GM18861 (cell line): ENCODE measurements around the gene LMF1.

Experiments used
- ATAC-seq: cut with Tn5 transposase; IDR thresholded peaks from one replicate; pipeline ENCODE4 v1.9.1; 2021; ENCODE audit not compliant: unreplicated experiment

LMF1 gene

DNA sequence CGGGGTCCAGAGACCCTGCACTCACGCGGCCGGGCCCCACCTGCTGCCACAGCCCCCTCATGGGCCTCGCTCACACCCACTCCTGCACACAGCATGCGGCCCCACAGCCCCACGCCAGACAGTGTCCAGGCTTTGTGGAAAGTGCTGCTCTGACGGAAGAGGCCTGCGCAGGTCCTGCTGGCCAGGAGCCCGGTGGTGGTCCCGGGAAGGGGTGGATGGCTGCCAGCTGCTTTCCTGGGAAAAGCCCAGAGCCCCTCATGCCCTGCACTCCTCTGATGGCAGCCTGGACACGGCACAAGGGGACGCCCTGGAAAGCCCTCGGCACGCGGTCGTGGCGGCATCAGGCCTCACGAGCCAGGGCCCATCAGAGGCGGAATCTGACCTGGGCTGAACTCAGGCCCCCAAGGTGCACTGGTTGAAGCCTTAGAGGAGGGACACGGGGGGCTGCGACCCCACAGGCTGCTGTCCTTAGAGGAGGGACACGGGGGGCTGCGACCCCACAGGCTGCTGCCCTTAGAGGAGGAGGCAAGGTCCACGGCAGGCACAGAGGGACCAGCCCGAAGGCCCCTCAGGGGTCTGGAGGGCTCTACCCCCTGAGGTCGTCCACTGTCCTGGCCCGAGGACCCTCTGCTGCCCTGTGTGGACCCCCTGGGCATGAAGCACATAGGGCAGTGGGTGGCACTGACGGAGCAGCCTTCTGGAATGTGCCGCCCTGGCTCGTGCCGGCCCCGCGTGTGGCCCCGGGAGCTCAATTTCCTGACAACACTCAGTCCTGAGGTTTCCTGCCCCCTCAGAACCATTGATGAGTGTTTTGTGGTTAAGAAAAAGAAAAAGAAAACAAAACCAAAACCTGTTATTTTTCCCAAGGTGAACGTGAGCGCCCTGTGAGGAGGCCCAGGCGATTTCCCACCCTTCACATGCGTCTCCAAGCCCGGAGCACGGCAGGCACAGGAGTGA is 32.9 kb upstream of the LMF1 start:
- ATAC-seq = no peak

DNA sequence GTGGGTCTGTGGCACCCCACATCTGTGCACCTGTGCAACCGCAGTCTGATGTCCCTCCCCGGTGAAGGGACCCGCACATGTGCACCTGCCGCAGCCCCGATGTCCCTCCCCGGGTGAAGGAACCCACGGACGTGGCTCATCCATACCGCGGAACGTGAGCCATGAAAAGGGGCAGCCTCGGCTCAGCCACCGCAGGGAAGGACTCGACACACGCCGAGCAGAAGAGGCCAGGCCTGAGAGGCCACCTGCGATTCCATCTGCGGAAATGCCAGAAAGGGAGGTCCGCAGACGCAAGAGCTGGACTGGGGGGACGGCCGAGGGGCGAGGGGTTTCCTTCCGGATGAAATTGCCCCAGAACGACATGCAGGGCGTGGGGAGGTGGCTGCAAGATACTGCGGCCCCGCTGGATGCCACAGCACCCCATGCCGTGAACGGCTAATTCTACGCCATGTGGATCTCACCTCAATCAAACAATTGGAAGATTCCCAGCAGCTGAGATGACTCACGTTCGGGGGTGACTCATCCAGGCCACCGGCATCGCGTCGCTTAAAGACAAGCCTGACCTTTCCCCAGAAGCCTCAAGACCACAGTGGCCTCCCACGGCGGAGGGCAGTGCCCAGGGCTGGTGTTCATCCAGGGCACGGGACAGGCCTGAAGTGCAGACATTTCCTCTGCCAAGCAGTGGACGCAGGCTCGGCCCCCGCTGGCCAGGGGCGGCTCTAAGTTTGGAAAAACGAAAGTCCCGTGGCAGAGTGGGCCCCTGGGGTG is 31.8 kb upstream of the LMF1 start:
- ATAC-seq = no peak

DNA sequence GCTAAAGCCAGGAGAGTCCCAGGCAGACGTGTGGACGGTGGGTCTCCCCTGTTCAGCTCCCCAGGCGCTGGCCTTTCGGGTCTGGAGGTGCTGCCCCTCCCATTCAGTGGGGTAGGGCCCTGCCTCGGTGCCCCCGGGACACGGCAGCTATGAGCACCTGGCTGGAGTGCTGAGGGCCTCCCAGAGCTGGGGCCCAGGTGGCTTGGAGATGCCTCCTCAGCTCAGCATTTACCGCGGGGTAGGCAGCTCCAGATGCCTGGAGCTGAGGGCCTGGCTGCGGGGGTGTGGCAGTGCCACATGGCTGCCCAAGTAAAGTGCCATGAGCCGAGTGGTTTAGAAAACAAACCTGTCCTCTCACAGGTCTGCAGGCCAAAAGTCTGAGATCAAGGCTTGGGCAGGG is 30.3 kb upstream of the LMF1 start:
- no peak for ATAC-seq

DNA sequence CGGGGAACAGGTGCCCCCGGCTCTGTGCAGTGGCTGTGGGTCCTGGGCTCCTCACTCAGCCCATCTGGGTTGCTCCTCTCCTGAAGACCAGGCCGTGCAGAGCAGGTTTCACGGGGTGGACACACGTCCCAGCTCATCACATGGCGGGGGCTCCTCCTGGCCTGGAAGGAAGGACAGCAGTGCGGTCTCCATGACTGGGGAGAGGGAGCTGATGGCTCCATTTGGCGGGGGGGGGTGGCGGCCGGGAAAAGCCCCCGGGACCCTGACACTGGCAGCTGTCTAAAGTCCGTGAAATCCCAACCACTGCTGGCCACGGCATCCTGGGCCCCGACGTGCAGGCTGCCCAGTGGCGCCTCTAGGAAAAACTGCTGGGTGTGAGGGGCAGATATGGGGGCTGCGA is 29.8 kb upstream of the LMF1 start:
- ATAC-seq = no peak

DNA sequence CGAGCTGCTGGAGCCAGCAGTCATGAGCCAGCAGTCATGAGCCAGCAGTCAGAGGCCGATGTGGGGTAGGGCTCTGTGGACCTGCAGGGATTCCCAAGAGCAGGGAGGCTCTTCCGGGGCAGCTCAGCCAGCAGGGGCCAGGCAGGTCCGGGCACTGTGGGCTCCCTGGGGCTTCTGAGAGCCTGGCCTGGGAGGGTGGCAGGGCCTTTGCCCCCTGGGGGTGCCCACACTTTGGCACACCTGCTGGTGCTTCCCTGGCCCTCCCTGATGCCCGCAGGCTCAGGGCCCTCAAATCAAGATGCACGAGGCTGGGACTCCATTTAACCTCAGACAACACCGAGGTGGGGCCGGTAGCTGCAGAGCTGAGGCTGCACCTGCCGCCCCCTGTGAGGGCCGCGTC is 28.9 kb upstream of the LMF1 start:
- ATAC-seq = no peak

DNA sequence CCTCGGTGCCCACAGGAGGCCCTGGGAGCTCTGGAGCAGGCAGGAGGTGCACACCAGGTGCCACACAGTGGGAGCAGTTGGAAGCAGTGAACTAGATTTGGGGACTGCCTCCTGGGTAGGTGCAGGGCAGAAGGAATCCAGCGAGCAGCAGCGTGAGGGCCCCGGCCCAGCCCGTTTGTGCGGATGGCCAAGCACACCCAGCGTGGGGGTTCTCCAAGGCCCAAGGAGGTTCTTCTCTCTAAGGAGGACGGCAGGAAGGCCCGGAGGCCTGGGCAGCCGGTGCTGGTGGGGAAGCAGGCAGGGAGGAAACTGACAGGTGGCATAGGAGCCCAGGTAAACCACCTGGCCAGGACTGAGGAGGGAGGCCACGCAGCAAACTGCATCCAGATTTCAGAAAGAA is 27.8 kb upstream of the LMF1 start:
- ATAC-seq = no peak

DNA sequence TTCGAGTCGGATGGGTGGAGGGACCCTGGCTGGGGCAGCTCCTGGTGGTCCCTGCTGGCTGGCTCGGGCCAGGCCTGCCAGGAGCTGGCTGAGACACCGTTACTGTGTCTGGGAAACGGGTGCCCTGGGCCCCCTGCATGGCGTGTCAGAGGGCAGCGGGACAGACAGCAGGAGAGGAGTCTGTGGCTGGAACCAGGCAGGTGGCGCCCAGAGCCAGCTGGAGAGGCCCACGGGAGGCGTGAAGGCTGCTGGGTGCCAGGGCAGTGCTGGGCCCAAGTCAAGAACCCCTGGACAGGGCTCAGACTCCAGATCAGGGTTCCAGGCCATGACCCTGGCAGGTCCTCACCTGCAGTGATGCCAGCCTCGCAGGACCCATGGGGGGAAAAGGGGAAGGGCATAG is 27.4 kb upstream of the LMF1 start:
- ATAC-seq = no peak

DNA sequence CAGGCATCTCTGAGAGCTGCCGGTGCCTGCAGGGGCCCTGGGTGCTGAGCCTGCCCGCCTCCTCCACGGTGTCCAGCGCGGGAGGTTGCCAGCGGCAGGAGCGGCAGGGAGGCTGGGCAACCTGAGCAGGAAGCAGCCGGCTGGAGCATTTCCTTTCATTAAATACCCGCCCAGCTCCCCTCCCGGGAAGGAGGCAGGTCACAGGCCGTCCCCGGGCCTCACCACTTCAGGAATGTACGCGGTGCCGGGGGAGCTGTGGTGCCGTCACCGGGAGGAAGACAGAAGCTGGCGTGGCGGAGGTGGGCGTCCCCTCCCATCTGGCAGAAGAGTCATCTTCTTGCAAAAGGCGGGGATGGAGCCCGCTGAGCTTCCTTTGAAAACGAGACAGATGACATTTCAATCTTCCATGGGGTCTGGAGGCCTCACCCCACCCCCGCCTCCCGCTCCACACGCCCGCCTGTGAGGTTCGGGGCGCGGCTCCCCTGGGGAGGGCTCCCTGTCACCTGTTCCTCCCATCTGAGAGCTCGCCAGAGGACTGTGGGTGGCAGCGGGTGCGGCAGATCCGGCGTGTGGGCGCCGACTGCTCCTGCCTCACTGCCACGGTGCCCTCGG is 26.8 kb upstream of the LMF1 start:
- no peak for ATAC-seq

DNA sequence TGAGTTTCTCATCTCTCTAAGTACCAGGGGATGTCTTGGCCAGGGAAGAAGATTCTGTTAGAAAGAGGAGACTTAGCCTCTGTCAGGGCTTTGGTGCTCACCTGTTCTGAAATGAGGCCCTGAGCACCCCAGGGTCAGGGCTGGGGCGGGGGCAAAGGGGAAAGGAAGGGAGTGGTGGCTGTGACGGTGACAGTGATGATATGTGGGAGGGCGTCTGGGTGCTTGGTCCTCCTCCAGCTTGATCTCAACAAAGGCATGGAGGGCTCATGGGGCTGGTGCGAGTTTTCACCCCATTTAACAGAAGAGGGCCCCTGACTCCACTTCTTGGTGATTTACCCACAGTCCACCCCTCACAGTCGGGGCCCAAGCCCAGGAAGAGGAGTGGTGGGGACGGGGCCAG is 25.9 kb upstream of the LMF1 start:
- ATAC-seq = no peak

DNA sequence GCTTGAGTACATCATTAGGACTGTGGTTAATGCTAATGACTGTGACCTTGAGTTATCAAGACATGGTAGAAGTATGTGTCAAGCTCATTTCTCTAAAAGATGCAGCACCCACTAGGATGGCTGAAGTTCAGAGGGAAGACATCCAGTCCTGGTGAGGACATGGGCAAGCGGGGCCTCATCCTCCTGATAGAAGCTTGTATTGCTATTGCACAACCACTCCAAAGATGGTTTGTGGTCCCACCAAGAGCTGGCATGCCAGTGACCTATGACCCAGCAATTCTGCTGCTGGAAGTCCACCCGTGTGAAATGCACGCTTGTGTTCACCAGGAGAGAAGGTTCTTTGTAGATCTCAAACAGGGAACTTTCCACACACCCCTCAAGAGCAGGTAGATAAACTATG is 25.0 kb upstream of the LMF1 start:
- no peak for ATAC-seq

DNA sequence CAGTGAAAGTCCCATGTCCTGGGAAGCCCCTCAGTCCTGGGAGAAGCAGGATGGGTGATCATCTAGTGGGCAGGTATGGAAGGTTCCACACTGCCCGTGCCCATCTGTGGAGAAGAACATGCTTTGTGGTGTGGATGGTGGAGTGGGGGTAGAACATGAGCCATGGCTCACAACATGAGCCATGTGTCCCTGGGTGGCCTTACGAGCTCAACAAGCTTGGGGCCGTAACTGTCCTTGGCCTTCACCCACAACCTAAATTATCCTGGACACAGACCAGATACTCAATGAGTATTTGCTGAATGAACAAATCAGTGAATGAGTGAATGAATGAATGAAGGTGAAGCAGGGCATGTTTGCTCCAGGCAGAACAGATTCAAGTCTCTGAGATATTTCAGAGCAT is 24.3 kb upstream of the LMF1 start:
- ATAC-seq = no peak

DNA sequence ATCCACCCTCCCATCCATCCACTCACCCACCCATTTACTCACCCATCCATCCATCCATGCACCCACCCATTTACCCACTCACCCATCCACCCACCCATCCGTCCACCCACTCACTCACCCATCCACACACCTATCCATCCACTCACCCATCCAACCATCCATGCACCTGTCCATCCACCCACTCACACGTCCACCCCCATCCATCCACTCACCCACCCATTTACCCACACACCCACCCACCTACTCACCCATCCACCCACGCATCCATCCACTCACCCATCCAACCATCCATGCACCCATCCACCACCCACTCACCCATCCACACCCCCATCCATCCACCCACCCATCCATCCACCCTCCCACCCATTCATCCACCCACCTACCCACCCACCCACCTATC is 22.9 kb upstream of the LMF1 start:
- no peak for ATAC-seq

DNA sequence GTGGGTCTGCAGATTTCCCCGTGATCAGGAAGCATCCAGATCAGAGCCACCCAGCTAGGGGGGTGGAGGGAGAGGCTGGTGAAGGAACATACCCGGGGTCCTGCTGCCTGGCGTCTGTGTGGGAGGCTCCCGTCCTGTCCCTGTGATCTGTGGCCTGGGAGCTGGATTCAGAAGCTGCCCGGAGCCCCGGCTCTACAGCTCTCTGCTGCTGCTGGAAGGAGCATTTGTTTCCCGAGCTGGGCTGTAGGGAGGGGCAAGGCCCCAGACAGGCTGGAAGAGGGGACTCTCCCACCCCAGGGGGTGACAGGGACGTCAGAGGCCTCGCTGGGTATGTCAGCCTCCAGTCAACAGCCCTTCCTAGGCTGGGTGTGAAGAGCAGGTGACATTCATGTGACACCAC is 21.0 kb upstream of the LMF1 start:
- ATAC-seq = no peak

DNA sequence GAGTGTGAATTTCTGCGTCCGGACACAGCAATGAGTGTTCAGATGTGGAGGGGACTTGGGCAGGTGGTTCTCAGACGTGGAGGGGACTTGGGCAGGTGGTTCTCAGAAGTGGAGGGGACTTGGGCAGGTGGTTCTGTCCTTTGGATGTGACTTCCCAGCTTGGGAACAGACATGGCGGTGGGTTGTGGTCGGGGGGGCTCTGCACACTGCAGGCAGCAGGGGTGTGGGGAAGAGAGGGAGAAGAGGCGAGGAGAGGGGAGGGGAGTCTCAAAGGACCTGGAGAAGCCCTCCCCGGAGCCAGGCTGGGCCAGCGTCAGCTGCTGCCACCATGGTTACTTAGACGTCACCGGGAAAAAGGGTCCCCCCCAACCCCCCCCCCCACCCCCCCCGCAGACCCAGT is 20.6 kb upstream of the LMF1 start:
- ATAC-seq = no peak

DNA sequence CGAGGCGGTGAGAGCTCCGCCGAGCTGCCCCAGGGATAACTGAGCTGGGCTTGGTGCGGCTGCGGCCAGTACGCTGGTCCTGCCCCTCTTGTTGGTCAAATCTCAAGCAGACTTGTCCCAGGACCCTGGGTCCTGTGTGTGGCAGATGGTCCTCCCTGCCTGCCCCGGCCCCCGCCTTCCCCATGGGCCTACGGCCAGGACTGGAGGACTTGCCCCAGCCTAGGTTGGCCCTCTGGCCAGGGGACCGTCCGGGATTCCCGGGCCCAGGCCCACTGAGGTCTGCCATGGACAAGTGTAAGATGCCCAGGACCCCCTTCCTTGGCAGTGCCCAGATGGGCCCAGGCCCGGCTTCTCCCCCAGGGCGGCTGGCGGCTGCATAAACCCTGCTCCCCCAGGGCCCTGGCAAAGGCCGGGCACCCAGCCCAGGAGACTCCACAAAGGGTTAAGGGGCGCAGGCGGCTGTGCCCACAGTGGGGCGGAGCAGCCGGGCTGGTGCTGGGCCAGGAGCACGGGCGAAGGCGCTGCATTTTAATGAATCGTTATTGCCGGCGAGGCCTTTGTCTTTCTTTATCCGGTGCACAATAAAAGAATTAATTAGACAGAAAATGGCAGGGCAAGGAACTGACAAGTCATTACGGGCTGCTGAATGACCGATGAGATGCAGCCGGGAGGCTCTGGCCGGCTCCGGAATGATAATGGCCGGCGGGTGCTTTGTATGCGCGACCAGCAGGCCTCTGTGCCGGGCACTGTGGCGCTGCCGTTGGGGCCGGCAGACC is 19.9 kb upstream of the LMF1 start:
- ATAC-seq = no peak

DNA sequence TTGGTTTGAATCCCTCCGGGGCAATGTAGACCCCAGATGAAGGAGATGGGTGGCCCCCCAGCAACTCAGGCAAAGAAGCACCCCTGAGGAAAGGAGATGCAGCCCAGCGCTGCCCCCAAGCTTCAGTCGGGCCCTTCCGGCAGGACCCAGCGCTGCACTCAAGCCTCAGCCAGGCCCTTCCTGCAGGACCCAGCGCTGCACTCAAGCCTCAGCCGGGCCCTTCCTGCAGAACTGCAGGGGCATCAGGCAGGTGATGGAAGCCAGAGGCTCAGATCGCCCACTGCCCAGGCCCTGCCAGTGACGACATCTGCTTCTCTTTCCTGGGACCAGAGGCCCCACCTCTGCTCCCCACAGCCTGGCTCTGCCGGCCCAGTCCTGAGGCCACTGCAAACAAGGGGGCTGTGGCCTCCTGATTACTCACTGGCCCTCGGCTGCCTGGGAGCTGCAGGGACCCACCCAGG is 18.6 kb upstream of the LMF1 start:
- ATAC-seq = no peak

DNA sequence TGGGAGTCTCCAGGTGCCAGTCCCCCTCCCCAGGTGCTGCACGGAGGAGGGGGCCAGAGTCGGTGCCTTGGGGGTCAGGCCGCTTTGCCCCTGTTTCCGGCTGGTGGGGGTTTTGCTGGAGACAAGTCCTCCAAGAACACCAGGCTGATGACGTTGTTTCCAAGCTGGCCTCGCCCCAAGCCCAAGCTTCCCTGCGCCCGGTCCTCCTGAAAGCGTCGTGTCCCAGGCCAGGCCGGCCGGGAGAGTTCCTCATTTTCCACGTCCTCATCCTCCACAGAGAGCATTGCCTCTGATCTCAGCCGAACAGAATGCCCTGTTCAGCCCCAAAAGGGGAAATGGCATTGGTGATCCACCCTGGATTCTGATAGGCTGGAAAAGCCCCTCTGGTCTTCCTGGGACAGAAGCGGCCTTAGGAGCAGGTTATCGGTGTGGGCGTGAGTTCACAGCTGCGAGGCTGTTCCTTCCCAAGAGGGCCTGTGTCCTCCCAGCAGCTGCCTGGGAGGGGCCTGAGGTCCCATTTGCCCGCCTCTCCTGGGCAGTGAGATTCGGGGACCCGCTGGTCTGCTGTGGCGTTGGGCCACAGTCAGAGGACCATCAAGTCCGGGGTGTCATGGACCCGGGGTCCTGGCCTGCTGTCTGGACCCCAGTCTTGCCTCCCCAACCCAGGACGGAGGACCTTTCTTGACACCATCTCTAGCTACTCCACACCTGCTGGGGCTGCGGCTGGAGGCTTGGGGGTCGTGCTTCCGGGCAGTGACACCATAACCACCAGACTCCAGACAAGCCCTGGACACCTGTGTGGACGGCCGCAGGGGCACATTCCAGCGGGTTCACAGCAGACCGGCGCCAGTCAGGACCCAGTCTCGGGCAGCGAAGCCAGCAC is 17.9 kb upstream of the LMF1 start:
- ATAC-seq = no peak

DNA sequence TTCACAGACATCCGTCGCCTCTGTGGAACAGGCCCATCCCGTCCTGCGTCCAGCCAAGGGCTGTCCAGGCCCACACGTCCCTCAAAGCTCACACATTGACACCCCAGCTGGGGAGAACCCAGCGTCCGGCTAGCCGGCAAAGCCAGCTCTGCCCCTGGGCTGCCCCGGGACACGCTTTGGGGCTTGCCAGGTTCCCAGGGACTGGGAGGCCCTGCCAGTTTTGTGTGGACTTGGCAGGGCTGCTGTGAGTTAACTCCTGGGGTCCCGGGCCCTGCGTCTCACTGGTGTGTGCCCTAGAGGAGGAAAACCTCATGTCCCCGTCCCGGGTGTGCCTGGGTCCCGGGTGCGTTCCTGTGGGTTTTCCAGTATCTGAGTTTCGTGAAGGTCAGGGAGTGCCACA is 17.1 kb upstream of the LMF1 start:
- no peak for ATAC-seq

DNA sequence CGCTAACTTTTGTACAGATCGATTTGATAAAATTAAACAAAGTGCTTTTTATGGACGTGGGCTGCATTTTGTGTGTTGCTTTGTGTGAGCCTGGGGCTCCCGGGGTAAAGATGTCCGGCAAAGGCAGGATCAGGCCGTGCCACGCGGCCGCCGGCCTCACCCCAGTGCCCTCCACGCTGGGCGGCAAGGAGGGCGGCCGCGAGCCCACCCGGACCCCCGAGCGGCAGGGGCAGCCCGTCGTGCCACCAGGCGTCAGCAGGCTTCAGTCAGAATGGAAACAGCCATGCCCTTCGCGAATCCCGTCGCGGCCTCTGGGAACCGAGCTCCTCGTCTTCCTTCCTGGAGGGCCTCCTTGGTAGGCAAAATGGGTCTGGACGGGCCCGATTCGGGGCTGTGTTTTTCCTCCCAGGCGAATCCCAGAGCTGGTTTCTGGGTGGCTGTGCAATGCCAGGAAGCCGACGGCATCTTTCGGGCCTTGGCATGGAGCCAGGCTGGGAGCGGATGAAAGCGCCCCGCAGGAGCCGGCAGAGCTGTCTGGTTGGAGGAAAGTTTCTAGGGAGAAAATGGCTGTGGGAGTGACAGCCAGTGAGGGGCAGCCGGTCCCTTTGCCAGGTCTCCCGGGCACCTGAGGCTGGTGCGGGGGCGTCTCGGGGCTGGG is 16.3 kb upstream of the LMF1 start:
- ATAC-seq = no peak

DNA sequence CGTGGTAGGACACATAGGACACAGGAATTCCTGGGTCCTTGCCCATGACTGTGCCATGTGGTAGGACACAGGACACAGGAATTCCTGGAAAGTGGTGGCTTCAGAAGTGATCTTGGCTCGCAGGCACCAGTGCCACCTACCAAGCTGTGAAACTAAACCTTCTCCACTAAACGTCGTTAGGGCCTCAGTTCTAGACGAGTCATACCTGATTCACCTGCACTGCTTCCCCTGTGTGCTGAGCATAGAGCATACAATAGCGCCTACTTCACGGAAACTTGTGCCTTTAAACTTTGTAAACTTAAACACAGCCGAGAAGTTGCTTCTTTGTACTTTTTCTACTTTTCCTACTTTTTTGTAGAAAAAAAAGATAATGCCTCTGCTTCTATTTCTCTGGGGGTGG is 15.6 kb upstream of the LMF1 start:
- ATAC-seq = no peak
